Measurements from ENCODE around the gene VWF.

VWF gene

GRCh38 chr12:5952031-5952430 lies 172.4 kb downstream of the VWF start:
- TF ChIP-seq CTCF (IDR thresholded peaks at IDR 0.05; ENCODE audit: control insufficient read depth, extremely low read depth, insufficient read depth): no peak
- no peak overlapping the region for H3K4me3 ChIP-seq (ENCODE audit: low read depth, low read length)
- DNase-seq (ENCODE audit: low read depth): no peak

- no peak overlapping the region for H3K4me3 ChIP-seq (ENCODE audit: low read depth, low read length)
- no peak for DNase-seq (ENCODE audit: low read depth)
- no peak for TF ChIP-seq CTCF (IDR thresholded peaks at IDR 0.05; ENCODE audit: control insufficient read depth, extremely low read depth, insufficient read depth)
Observed at GRCh38 chr12:5948696-5949095, 175.8 kb downstream of the VWF start.

- no peak for DNase-seq (ENCODE audit: low read depth)
- no peak for TF ChIP-seq CTCF (IDR thresholded peaks at IDR 0.05; ENCODE audit: control insufficient read depth, extremely low read depth, insufficient read depth)
- no peak overlapping the region for H3K4me3 ChIP-seq (ENCODE audit: low read depth, low read length)
Observed at GRCh38 chr12:5947006-5947405, 177.5 kb downstream of the VWF start.

GRCh38 chr12:5946388-5946787 lies 178.1 kb downstream of the VWF start:
- no peak overlapping the region for H3K4me3 ChIP-seq (ENCODE audit: low read depth, low read length)
- no peak for DNase-seq (ENCODE audit: low read depth)
- no peak for TF ChIP-seq CTCF (IDR thresholded peaks at IDR 0.05; ENCODE audit: control insufficient read depth, extremely low read depth, insufficient read depth)

- peak within 1 kb of the TSS; percentile 58 for H3K4me3 ChIP-seq (ENCODE audit: low read depth, low read length)
- DNase-seq (ENCODE audit: low read depth): no peak
- no peak for TF ChIP-seq CTCF (IDR thresholded peaks at IDR 0.05; ENCODE audit: control insufficient read depth, extremely low read depth, insufficient read depth)
Observed at GRCh38 chr12:5945071-5946008, 179.1 kb downstream of the VWF start, which contains the start of gene ANO2. Gene ANO2 (minus strand): TSS chr12:5945259. CDS start chr12:5945217, 42 bp downstream.

GRCh38 chr12:5944688-5945070 lies 179.8 kb downstream of the VWF start:
- TF ChIP-seq CTCF (IDR thresholded peaks at IDR 0.05; ENCODE audit: control insufficient read depth, extremely low read depth, insufficient read depth): no peak
- peak overlapping the region; percentile 58 for H3K4me3 ChIP-seq (ENCODE audit: low read depth, low read length)
- peak; percentile 38 for DNase-seq (ENCODE audit: low read depth)

Data from LNCaP clone FGC (cell line).